GM12873 (cell line): ENCODE results near the gene ITFG1.
A peak's percentile ranks its signal among the peaks of the same experiment; 100 is the strongest.

ENCODE experiments used
- CTCF ChIP-seq: IDR thresholded peaks from 2 replicates; pipeline ENCODE4 v1.5.1; 2012; ENCODE audit warnings: low read depth, mild to moderate bottlenecking, moderate library complexity, low read length, control low read depth; ENCODE audit not compliant: insufficient read depth; ENCODE audit errors: missing control alignments

ITFG1 gene

GRCh38 chr16:47424846-47425245 is 36.0 kb downstream of the ITFG1 start:
- TF ChIP-seq CTCF, result peak; percentile 5

GRCh38 chr16:47416869-47417268 is 44.0 kb downstream of the ITFG1 start:
- TF ChIP-seq CTCF, result no peak

GRCh38 chr16:47413041-47413440 is 47.8 kb downstream of the ITFG1 start:
- TF ChIP-seq CTCF, result no peak

- no peak for TF ChIP-seq CTCF
Observed at GRCh38 chr16:47408491-47408890, 52.4 kb downstream of the ITFG1 start.

- TF ChIP-seq CTCF, result no peak
Observed at GRCh38 chr16:47395733-47396498, 64.9 kb downstream of the ITFG1 start.

GRCh38 chr16:47392081-47392480 is 68.8 kb downstream of the ITFG1 start:
- no peak for TF ChIP-seq CTCF

- no peak for TF ChIP-seq CTCF
Observed at GRCh38 chr16:47388705-47389104, 72.2 kb downstream of the ITFG1 start.
